NB4 (cell line): ENCODE results near the gene NEU1.

ENCODE experiments used
- CTCF ChIP-seq: IDR thresholded peaks from one replicate; pipeline ENCODE4 v1.5.1; 2012; ENCODE audit warnings: low read depth, low read length
- MAX ChIP-seq: IDR thresholded peaks from 2 replicates; pipeline ENCODE4 v1.6.1; 2011; ENCODE audit warnings: low read depth, low read length
- MYC ChIP-seq: IDR thresholded peaks from 2 replicates; pipeline ENCODE4 v1.6.1; 2011; ENCODE audit warnings: low read depth, low read length
- POLR2A ChIP-seq: IDR thresholded peaks from 2 replicates; pipeline ENCODE4 v1.6.1; 2011; ENCODE audit warnings: mild to moderate bottlenecking; ENCODE audit not compliant: insufficient read length; ENCODE audit errors: extremely low read depth

- TF ChIP-seq CTCF = no peak
- no peak for TF ChIP-seq POLR2A
- no peak for TF ChIP-seq MAX
- TF ChIP-seq MYC = no peak
Measured at GRCh38 chr6:31851485-31851832, 11.2 kb downstream of the NEU1 start.
